ENCODE measurements around the gene STON2. TPM values are rescaled to one million over a fixed set of nuclear protein-coding genes. Genes with fewer than 3 reads are reported as not detected.

STON2 gene
- total and polyA plus RNA-seq, 8 donors: 0.76 to 4.6 (median 1.8) TPM

GRCh38 chr14:81342850-81343580 is 57.1 kb downstream of the STON2 start:
- FAIRE-seq: no peak
- H3K9me3 ChIP-seq: no peaks in the 10 kb centered on the region
- DNase-seq: no peak
- H3K4me1 ChIP-seq: no peaks in the 10 kb centered on the region
- no peak overlapping the region for H3K27ac ChIP-seq
- H3K4me3 ChIP-seq: no peak overlapping the region
- TF ChIP-seq CTCF (IDR thresholded peaks at IDR 0.05): no peak
- intact Hi-C loops (cut with DNase I): no loop called here
- H3K27me3 ChIP-seq: no peaks in the 10 kb centered on the region
- no peak for ATAC-seq
- no peaks in the 10 kb centered on the region for H3K36me3 ChIP-seq
- 89 to 91% methylated on average over 5 of the region's 5 CpGs for WGBS, 2 donors

DNA sequence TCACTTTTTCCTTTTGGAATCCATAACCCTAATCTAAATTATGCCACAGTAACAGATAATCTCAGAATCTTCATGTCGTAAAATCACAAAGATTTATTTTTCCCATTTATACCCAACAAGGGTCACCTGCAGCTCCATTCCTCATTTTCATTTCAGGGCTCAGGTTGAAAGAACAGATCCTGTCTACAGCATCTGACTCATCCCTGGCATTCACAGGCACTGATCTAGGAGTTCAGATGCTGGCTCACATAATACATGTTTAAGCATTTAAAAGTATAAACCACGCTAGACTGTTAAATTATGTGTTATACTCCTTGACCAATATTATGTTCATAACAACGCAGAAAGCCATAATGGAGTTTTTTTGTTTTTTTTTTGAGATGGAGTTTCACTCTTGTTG is 58.3 kb downstream of the STON2 start:
- Histone ChIP-seq H3K36me3 (no peaks in the 10 kb centered on the region), H3K27me3 (no peaks in the 10 kb centered on the region), H3K9me3 (no peaks in the 10 kb centered on the region), H3K4me3 (no peak overlapping the region), H3K4me1 (no peaks in the 10 kb centered on the region), H3K27ac (no peak overlapping the region)
- no peak for FAIRE-seq
- DNase-seq: no peak
- intact Hi-C loops (cut with DNase I): no loop called here
- WGBS, 2 donors: 93 to 96% methylated on average over 3 of the region's 3 CpGs
- ATAC-seq: no peak
- TF ChIP-seq CTCF (IDR thresholded peaks at IDR 0.05): no peak

DNA sequence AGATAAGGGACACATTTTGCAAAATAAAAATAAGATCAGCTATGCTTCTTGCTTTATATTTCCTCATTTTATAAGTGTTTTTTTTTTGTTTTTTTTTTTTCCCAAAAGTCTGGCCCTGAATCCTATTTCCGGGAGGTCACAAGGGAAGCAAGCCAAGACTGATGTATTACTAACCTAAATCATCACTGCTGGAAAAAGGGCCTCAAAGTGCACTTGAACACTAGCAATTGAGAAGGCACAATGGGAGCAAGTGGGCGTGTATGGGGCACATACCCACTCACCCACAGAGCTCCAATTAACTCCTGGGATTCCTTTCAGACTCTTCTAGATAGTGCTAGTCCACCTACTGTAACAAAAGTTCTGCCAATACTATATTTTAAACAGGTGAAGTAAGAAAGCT is 58.8 kb downstream of the STON2 start:
- FAIRE-seq: no peak

GRCh38 chr14:81340201-81340600 is 59.9 kb downstream of the STON2 start:
- no peak overlapping the region for H3K27ac ChIP-seq
- FAIRE-seq: no peak
- DNase-seq: no peak
- H3K9me3 ChIP-seq: no peaks in the 10 kb centered on the region
- intact Hi-C loops (cut with DNase I): no loop called here
- no peaks in the 10 kb centered on the region for H3K36me3 ChIP-seq
- WGBS, 2 donors: 90 to 91% methylated on average over 5 of the region's 5 CpGs
- no peaks in the 10 kb centered on the region for H3K4me1 ChIP-seq
- no peak for ATAC-seq
- no peaks in the 10 kb centered on the region for H3K27me3 ChIP-seq
- H3K4me3 ChIP-seq: no peak overlapping the region
- no peak for TF ChIP-seq CTCF (IDR thresholded peaks at IDR 0.05)

More for the DNA sequence above, 58.8 kb downstream of the STON2 start:
- Histone ChIP-seq H3K4me1 (no peaks in the 10 kb centered on the region), H3K9me3 (no peaks in the 10 kb centered on the region), H3K4me3 (no peak overlapping the region), H3K27me3 (no peaks in the 10 kb centered on the region), H3K27ac (no peak overlapping the region), H3K36me3 (no peaks in the 10 kb centered on the region)
- ATAC-seq (no peak), DNase-seq (no peak)
- 79 to 88% methylated on average over 2 of the region's 2 CpGs for WGBS, 2 donors
- TF ChIP-seq CTCF (IDR thresholded peaks at IDR 0.05): no peak
- intact Hi-C loops (cut with DNase I): no loop called here

- no peaks in the 10 kb centered on the region for H3K9me3 ChIP-seq
- no peak for ATAC-seq
- 90 to 95% methylated on average over 4 of the region's 4 CpGs for WGBS, 2 donors
- H3K36me3 ChIP-seq: no peaks in the 10 kb centered on the region
- no peak for FAIRE-seq
- H3K27ac ChIP-seq: no peak overlapping the region
- TF ChIP-seq CTCF (IDR thresholded peaks at IDR 0.05): no peak
- intact Hi-C loops (cut with DNase I): no loop called here
- no peaks in the 10 kb centered on the region for H3K4me1 ChIP-seq
- H3K4me3 ChIP-seq: no peak overlapping the region
- H3K27me3 ChIP-seq: no peaks in the 10 kb centered on the region
- DNase-seq: no peak
These were observed 63.1 kb downstream of the STON2 start for GRCh38 chr14:81337073-81337472.
